MCF 10A (cell line): ENCODE results near the gene TBL1XR1. TPM values are rescaled to one million over a fixed set of nuclear protein-coding genes. Genes with fewer than 3 reads are reported as not detected.

Source experiments
- BruUV-seq: library from RNA; stranded (reverse); fragments of 400-500 nt; replicated peaks from 2 replicates; lab custom pipeline; 2021; lab: Mats Ljungman, UMichigan
- CTCF ChIA-PET: fragments of 300-600 bp; sonication (Branson Sonifier 250); formaldehyde crosslinking; extraction: SDS; loops from one replicate; lab custom pipeline; 2021; ENCODE audit warnings: antibody characterized with exemption, inconsistent platforms; lab: Yijun Ruan, JAX
- POLR2A ChIA-PET: fragments of 300-600, 350-650 bp; sonication (Branson Sonifier 250); formaldehyde crosslinking; extraction: SDS; loops from one replicate; lab custom pipeline; 2020; ENCODE audit warnings: antibody characterized with exemption, inconsistent platforms; lab: Yijun Ruan, JAX
- DNase-seq: peaks from one replicate; pipeline ENCODE4 v3.0.0-alpha.2; 2018; ENCODE audit not compliant: unreplicated experiment
- H3K27ac Mint-ChIP-seq: one replicate; pipeline ENCODE4 v1.8.0; 2022; ENCODE audit warnings: mild to moderate bottlenecking, low read depth, mixed read lengths; ENCODE audit not compliant: unreplicated experiment
- H3K27me3 Mint-ChIP-seq: one replicate; pipeline ENCODE4 v1.8.0; 2022; ENCODE audit warnings: mixed read lengths; ENCODE audit not compliant: insufficient read depth, unreplicated experiment
- H3K36me3 Mint-ChIP-seq: one replicate; pipeline ENCODE4 v1.8.0; 2022; ENCODE audit warnings: mild to moderate bottlenecking, moderate library complexity, mixed read lengths; ENCODE audit not compliant: insufficient read depth, unreplicated experiment
- H3K4me1 Mint-ChIP-seq: one replicate; pipeline ENCODE4 v1.8.0; 2022; ENCODE audit warnings: mixed read lengths; ENCODE audit not compliant: insufficient read depth, unreplicated experiment
- H3K4me3 Mint-ChIP-seq: one replicate; pipeline ENCODE4 v1.8.0; 2022; ENCODE audit warnings: mild to moderate bottlenecking, moderate library complexity, mixed read lengths; ENCODE audit not compliant: unreplicated experiment
- H3K9me3 Mint-ChIP-seq: one replicate; pipeline ENCODE4 v1.8.0; 2022; ENCODE audit warnings: mixed read lengths; ENCODE audit not compliant: unreplicated experiment
- intact Hi-C: fragments of 100-400 bp; cut with micrococcal nuclease; formaldehyde crosslinking; loops from 2 replicates; pipeline ENCODE4 v1.14.1; 2022
- total RNA-seq: library from RNA; stranded (reverse); gene quantifications from 2 replicates; pipeline ENCODE4 v1.2.3, GENCODE V29; 2022
- TF ChIP-seq, protein P1 (sequence below): fragments of 200-600 bp; IDR thresholded peaks from one replicate; pipeline ENCODE4 v1.8.0; 2022; ENCODE audit warnings: antibody characterized with exemption, mild to moderate bottlenecking; ENCODE audit not compliant: unreplicated experiment

TBL1XR1 gene
- total RNA-seq, 1 experiment from 2014 or later, result 178 TPM

DNA sequence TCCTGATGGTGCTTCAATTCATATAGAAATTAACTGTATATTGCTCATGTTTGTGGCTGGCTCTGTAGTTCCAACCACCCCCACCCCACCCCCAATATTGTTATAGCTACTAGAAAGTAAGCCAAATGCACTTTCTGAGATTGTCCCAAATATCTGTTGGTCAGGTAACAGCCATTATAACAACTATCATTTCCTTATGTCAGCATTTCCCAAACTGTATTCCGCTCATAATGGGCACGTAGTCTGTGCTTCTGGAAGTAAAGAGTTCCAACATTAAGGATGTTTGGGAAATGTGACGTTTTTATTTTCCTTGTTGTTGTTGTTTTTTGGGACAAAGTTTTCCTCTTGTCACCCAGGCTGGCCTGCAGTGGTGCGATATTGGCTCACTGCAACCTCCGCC, 12.2 kb upstream of the TBL1XR1 start:
- no TSS peak for BruUV-seq
- ChIA-PET CTCF (interaction anchor here (0.6 kb wide), 1 partner anchor 1672 kb away, joined by 3 read pairs; no protein-coding TSS in a partner anchor), POLR2A (no interaction called here)
- H3K4me3 Mint-ChIP-seq, result no peak overlapping the region
- no peaks in the 10 kb centered on the region for H3K27me3 Mint-ChIP-seq
- no peak for DNase-seq
- H3K27ac Mint-ChIP-seq, result no peak overlapping the region
- intact Hi-C loops, result no loop called here
- peaks cover 6% of the 10 kb centered on the region for H3K36me3 Mint-ChIP-seq
- no peaks in the 10 kb centered on the region for H3K9me3 Mint-ChIP-seq
- TF ChIP-seq, protein P1, sequence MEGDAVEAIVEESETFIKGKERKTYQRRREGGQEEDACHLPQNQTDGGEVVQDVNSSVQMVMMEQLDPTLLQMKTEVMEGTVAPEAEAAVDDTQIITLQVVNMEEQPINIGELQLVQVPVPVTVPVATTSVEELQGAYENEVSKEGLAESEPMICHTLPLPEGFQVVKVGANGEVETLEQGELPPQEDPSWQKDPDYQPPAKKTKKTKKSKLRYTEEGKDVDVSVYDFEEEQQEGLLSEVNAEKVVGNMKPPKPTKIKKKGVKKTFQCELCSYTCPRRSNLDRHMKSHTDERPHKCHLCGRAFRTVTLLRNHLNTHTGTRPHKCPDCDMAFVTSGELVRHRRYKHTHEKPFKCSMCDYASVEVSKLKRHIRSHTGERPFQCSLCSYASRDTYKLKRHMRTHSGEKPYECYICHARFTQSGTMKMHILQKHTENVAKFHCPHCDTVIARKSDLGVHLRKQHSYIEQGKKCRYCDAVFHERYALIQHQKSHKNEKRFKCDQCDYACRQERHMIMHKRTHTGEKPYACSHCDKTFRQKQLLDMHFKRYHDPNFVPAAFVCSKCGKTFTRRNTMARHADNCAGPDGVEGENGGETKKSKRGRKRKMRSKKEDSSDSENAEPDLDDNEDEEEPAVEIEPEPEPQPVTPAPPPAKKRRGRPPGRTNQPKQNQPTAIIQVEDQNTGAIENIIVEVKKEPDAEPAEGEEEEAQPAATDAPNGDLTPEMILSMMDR, result no peak
- peaks cover 15% of the 10 kb centered on the region for H3K4me1 Mint-ChIP-seq

DNA sequence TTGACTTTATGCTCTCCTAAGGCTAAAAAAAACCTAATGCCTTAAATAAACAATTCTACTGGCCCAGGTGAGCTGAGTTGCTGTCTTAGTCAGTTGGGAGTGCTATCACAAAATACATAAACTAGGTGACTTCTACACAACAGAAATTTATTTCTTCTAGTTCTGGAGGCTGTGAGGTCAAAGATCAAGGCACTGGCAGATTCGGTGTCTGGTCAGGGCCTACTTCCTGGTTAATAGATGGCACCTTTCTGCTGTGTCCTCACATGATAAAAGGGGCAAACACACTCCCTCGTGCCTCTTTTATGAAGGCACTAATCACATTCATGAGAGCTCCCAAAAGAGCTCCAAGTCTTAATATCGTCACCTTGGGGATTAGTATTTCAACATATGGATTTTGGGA, 11.5 kb upstream of the TBL1XR1 start:
- ChIA-PET CTCF (no interaction called here), POLR2A (no interaction called here)
- TF ChIP-seq, protein P1, result no peak
- H3K27ac Mint-ChIP-seq, result no peak overlapping the region
- DNase-seq, result no peak
- no peak overlapping the region for H3K4me3 Mint-ChIP-seq
- H3K9me3 Mint-ChIP-seq, result no peaks in the 10 kb centered on the region
- H3K36me3 Mint-ChIP-seq, result peaks cover 6% of the 10 kb centered on the region
- intact Hi-C loops, result no loop called here
- H3K27me3 Mint-ChIP-seq, result no peaks in the 10 kb centered on the region
- H3K4me1 Mint-ChIP-seq, result peaks cover 15% of the 10 kb centered on the region
- BruUV-seq, result no TSS peak

DNA sequence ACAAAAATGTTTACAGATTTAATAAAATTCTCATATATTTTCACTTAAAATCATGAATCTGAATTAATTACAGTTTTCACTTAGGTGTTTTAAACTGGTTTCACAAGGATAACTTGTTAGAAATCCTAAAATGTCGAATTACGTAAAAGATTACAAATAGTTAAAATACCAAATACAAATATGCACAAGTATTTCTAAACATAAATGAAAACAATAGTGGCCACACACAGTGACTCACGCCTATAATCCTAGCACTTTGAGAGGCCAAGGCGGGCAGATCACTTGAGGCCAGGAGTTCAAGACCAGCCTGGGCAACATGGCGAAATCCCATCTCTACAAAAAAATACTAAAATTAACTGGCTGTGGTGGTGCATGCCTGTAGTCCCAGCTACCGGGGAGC, 10.9 kb upstream of the TBL1XR1 start:
- Mint-ChIP-seq H3K9me3 (no peaks in the 10 kb centered on the region), H3K27ac (no peak overlapping the region), H3K27me3 (no peaks in the 10 kb centered on the region), H3K4me3 (no peak overlapping the region), H3K36me3 (peaks cover 6% of the 10 kb centered on the region), H3K4me1 (peaks cover 15% of the 10 kb centered on the region)
- POLR2A ChIA-PET, result no interaction called here
- intact Hi-C loops, result no loop called here
- peak; percentile 39 for DNase-seq
- no TSS peak for BruUV-seq
- CTCF ChIA-PET, result no interaction called here
- TF ChIP-seq, protein P1, result no peak

DNA sequence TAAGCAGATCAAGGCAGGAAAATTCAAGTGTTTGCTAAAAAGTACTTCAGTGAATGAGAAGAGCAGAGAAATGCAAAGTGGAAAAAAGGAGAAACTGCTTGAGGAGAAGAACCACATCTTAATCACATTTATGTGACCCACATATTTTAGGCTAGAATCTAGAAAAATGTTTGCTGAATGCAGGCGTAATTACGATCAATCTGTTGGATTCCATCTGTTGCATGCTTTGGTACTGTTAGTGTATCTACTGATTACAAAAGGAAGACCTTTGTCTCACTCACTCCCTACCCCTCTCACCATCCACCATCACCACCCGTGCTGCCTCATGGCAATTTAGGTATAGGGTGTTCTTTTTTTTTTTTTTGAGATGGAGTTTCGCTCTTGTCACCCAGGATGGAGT, 9.7 kb upstream of the TBL1XR1 start:
- TF ChIP-seq, protein P1, result no peak
- no peak overlapping the region for H3K27ac Mint-ChIP-seq
- CTCF ChIA-PET, result no interaction called here

More for the DNA sequence above, 9.7 kb upstream of the TBL1XR1 start:
- DNase-seq, result no peak
- Mint-ChIP-seq H3K36me3 (no peaks in the 10 kb centered on the region), H3K27me3 (no peaks in the 10 kb centered on the region), H3K9me3 (no peaks in the 10 kb centered on the region), H3K4me1 (peaks cover 10% of the 10 kb centered on the region), H3K4me3 (no peak overlapping the region)
- POLR2A ChIA-PET, result no interaction called here
- intact Hi-C loops, result no loop called here
- BruUV-seq, result no TSS peak
